Measurements from ENCODE around the gene STAT5A.
"Not testable (repeated sequence)": the region's sequence is repeated elsewhere in the genome, so short reads cannot be mapped to it uniquely, and the experiment has no call there.

Gene STAT5A

GRCh38 chr17:42296012-42296411 is 7.7 kb downstream of the STAT5A start:
- no peaks in the 10 kb centered on the region for H3K4me1 ChIP-seq (ENCODE audit: control insufficient read depth, insufficient read depth, low read length)
- WGBS (ENCODE audit: insufficient coverage, insufficient read length) = no CpG with 5 or more reads among the region's 3 CpGs

GRCh38 chr17:42297775-42298174 is 9.5 kb downstream of the STAT5A start:
- not testable (repeated sequence) for H3K36me3 ChIP-seq (ENCODE audit: control insufficient read depth, insufficient read depth, low read length); H3K27me3 ChIP-seq (ENCODE audit: control insufficient read depth, insufficient read depth, low read length); DNase-seq (ENCODE audit: low read depth, low spot score); H3K4me1 ChIP-seq (ENCODE audit: control insufficient read depth, insufficient read depth, low read length); H3K9me3 ChIP-seq (ENCODE audit: control insufficient read depth, insufficient read depth, low read length); H3K4me3 ChIP-seq (ENCODE audit: low read length); H3K27ac ChIP-seq (ENCODE audit: low read length)
- no CpG with 5 or more reads among the region's 10 CpGs for WGBS (ENCODE audit: insufficient coverage, insufficient read length)

More at GRCh38 chr17:42296012-42296411, 7.7 kb downstream of the STAT5A start:
- H3K27ac ChIP-seq (ENCODE audit: low read length) = no peak overlapping the region
- no peaks in the 10 kb centered on the region for H3K36me3 ChIP-seq (ENCODE audit: control insufficient read depth, insufficient read depth, low read length)
- no peaks in the 10 kb centered on the region for H3K9me3 ChIP-seq (ENCODE audit: control insufficient read depth, insufficient read depth, low read length)
- H3K27me3 ChIP-seq (ENCODE audit: control insufficient read depth, insufficient read depth, low read length) = no peaks in the 10 kb centered on the region
- DNase-seq (ENCODE audit: low read depth, low spot score) = no peak
- H3K4me3 ChIP-seq (ENCODE audit: low read length) = no peak overlapping the region

- not testable (repeated sequence) for DNase-seq (ENCODE audit: low read depth, low spot score); H3K27ac ChIP-seq (ENCODE audit: low read length)
Measured at GRCh38 chr17:42299361-42299760, 11.1 kb downstream of the STAT5A start.

GRCh38 chr17:42299913-42300312 is 11.6 kb downstream of the STAT5A start:
- not testable (repeated sequence) for H3K27me3 ChIP-seq (ENCODE audit: control insufficient read depth, insufficient read depth, low read length); H3K36me3 ChIP-seq (ENCODE audit: control insufficient read depth, insufficient read depth, low read length); H3K4me3 ChIP-seq (ENCODE audit: low read length); H3K4me1 ChIP-seq (ENCODE audit: control insufficient read depth, insufficient read depth, low read length); H3K9me3 ChIP-seq (ENCODE audit: control insufficient read depth, insufficient read depth, low read length); H3K27ac ChIP-seq (ENCODE audit: low read length); DNase-seq (ENCODE audit: low read depth, low spot score)
- WGBS (ENCODE audit: insufficient coverage, insufficient read length) = no CpG with 5 or more reads among the region's 17 CpGs

More at GRCh38 chr17:42299361-42299760, 11.1 kb downstream of the STAT5A start:
- no CpG with 5 or more reads among the region's 10 CpGs for WGBS (ENCODE audit: insufficient coverage, insufficient read length)
- not testable (repeated sequence) for H3K4me1 ChIP-seq (ENCODE audit: control insufficient read depth, insufficient read depth, low read length); H3K9me3 ChIP-seq (ENCODE audit: control insufficient read depth, insufficient read depth, low read length); H3K36me3 ChIP-seq (ENCODE audit: control insufficient read depth, insufficient read depth, low read length); H3K4me3 ChIP-seq (ENCODE audit: low read length); H3K27me3 ChIP-seq (ENCODE audit: control insufficient read depth, insufficient read depth, low read length)

GRCh38 chr17:42301022-42301421 is 12.7 kb downstream of the STAT5A start:
- no peak overlapping the region for H3K27ac ChIP-seq (ENCODE audit: low read length)
- H3K4me3 ChIP-seq (ENCODE audit: low read length) = no peak overlapping the region
- no peak for DNase-seq (ENCODE audit: low read depth, low spot score)
- no peaks in the 10 kb centered on the region for H3K9me3 ChIP-seq (ENCODE audit: control insufficient read depth, insufficient read depth, low read length)
- H3K27me3 ChIP-seq (ENCODE audit: control insufficient read depth, insufficient read depth, low read length) = no peaks in the 10 kb centered on the region
- WGBS (ENCODE audit: insufficient coverage, insufficient read length) = no CpG with 5 or more reads among the region's 9 CpGs
- H3K36me3 ChIP-seq (ENCODE audit: control insufficient read depth, insufficient read depth, low read length) = no peaks in the 10 kb centered on the region
- H3K4me1 ChIP-seq (ENCODE audit: control insufficient read depth, insufficient read depth, low read length) = no peaks in the 10 kb centered on the region

GRCh38 chr17:42303694-42304093 is 15.4 kb downstream of the STAT5A start:
- no peak for DNase-seq (ENCODE audit: low read depth, low spot score)
- H3K36me3 ChIP-seq (ENCODE audit: control insufficient read depth, insufficient read depth, low read length) = no peaks in the 10 kb centered on the region
- H3K4me3 ChIP-seq (ENCODE audit: low read length) = no peak overlapping the region
- no peaks in the 10 kb centered on the region for H3K27me3 ChIP-seq (ENCODE audit: control insufficient read depth, insufficient read depth, low read length)
- H3K9me3 ChIP-seq (ENCODE audit: control insufficient read depth, insufficient read depth, low read length) = no peaks in the 10 kb centered on the region
- WGBS (ENCODE audit: insufficient coverage, insufficient read length) = no CpG with 5 or more reads among the region's 3 CpGs
- H3K4me1 ChIP-seq (ENCODE audit: control insufficient read depth, insufficient read depth, low read length) = no peaks in the 10 kb centered on the region
- no peak overlapping the region for H3K27ac ChIP-seq (ENCODE audit: low read length)

- Histone ChIP-seq H3K4me3 (ENCODE audit: low read length) (no peak overlapping the region), H3K27ac (ENCODE audit: low read length) (no peak overlapping the region), H3K36me3 (ENCODE audit: control insufficient read depth, insufficient read depth, low read length) (no peaks in the 10 kb centered on the region), H3K27me3 (ENCODE audit: control insufficient read depth, insufficient read depth, low read length) (no peaks in the 10 kb centered on the region), H3K4me1 (ENCODE audit: control insufficient read depth, insufficient read depth, low read length) (no peaks in the 10 kb centered on the region), H3K9me3 (ENCODE audit: control insufficient read depth, insufficient read depth, low read length) (no peaks in the 10 kb centered on the region)
- DNase-seq (ENCODE audit: low read depth, low spot score) = no peak
- no CpG with 5 or more reads among the region's 16 CpGs for WGBS (ENCODE audit: insufficient coverage, insufficient read length)
Measured at GRCh38 chr17:42304187-42305030, 16.1 kb downstream of the STAT5A start.

- not testable (repeated sequence) for H3K36me3 ChIP-seq (ENCODE audit: control insufficient read depth, insufficient read depth, low read length); H3K9me3 ChIP-seq (ENCODE audit: control insufficient read depth, insufficient read depth, low read length); H3K27ac ChIP-seq (ENCODE audit: low read length); H3K27me3 ChIP-seq (ENCODE audit: control insufficient read depth, insufficient read depth, low read length); H3K4me3 ChIP-seq (ENCODE audit: low read length); H3K4me1 ChIP-seq (ENCODE audit: control insufficient read depth, insufficient read depth, low read length); DNase-seq (ENCODE audit: low read depth, low spot score)
- no CpG with 5 or more reads among the region's 6 CpGs for WGBS (ENCODE audit: insufficient coverage, insufficient read length)
Measured at GRCh38 chr17:42305031-42305330, 16.7 kb downstream of the STAT5A start.

GRCh38 chr17:42305543-42306384 is 17.5 kb downstream of the STAT5A start:
- no peak overlapping the region for H3K4me3 ChIP-seq (ENCODE audit: low read length)
- H3K36me3 ChIP-seq (ENCODE audit: control insufficient read depth, insufficient read depth, low read length) = no peaks in the 10 kb centered on the region
- no peaks in the 10 kb centered on the region for H3K9me3 ChIP-seq (ENCODE audit: control insufficient read depth, insufficient read depth, low read length)
- no CpG with 5 or more reads among the region's 18 CpGs for WGBS (ENCODE audit: insufficient coverage, insufficient read length)
- no peak overlapping the region for H3K27ac ChIP-seq (ENCODE audit: low read length)
- H3K4me1 ChIP-seq (ENCODE audit: control insufficient read depth, insufficient read depth, low read length) = peaks cover 5% of the 10 kb centered on the region; the same call in 1 of the 2 replicates
- DNase-seq (ENCODE audit: low read depth, low spot score) = no peak
- no peaks in the 10 kb centered on the region for H3K27me3 ChIP-seq (ENCODE audit: control insufficient read depth, insufficient read depth, low read length)

GRCh38 chr17:42306385-42306667 is 18.0 kb downstream of the STAT5A start:
- Histone ChIP-seq H3K4me1 (ENCODE audit: control insufficient read depth, insufficient read depth, low read length) (peaks cover 5% of the 10 kb centered on the region; the same call in 1 of the 2 replicates), H3K4me3 (ENCODE audit: low read length) (no peak overlapping the region), H3K36me3 (ENCODE audit: control insufficient read depth, insufficient read depth, low read length) (no peaks in the 10 kb centered on the region), H3K27ac (ENCODE audit: low read length) (no peak overlapping the region), H3K27me3 (ENCODE audit: control insufficient read depth, insufficient read depth, low read length) (no peaks in the 10 kb centered on the region), H3K9me3 (ENCODE audit: control insufficient read depth, insufficient read depth, low read length) (no peaks in the 10 kb centered on the region)
- no peak for DNase-seq (ENCODE audit: low read depth, low spot score)
- no CpG with 5 or more reads among the region's 5 CpGs for WGBS (ENCODE audit: insufficient coverage, insufficient read length)
